HepG2 (cell line): Measurements from ENCODE around the gene GNB1. TPM values are rescaled to one million over a fixed set of nuclear protein-coding genes. Genes with fewer than 3 reads are reported as not detected.

Experiments used
- ATAC-seq: fragments of 200-7000 bp; cut with Tn5 transposase; 3 replicates; pipeline ENCODE4 v1.9.1; 2020; ENCODE audit warnings: mild to moderate bottlenecking, moderate library complexity
- BruUV-seq: library from RNA; stranded (reverse); fragments of 400-500 nt; replicated peaks from 2 replicates; lab custom pipeline; 2021; lab: Mats Ljungman, UMichigan
- CTCF ChIA-PET: fragments of 300-600 bp; formaldehyde crosslinking; extraction: SDS; loops from one replicate; lab custom pipeline; 2021; ENCODE audit warnings: low total read pairs, inconsistent platforms, low intra/inter-chr PET ratio; lab: Yijun Ruan, JAX
- POLR2A ChIA-PET: fragments of 350-600 bp; sonication (Branson Sonifier 250); formaldehyde crosslinking; loops from one replicate; lab custom pipeline; 2020; ENCODE audit warnings: antibody characterized with exemption, inconsistent platforms; lab: Yijun Ruan, JAX
- DNase-seq: peaks from one replicate; pipeline ENCODE4 v3.0.0-alpha.2; 2015; ENCODE audit warnings: low spot score
- FAIRE-seq: peaks from 3 replicates; lab custom pipeline; 2011; peaks lifted over from hg19 to GRCh38; lab: Jason Lieb, UNC
- H2AFZ ChIP-seq: one replicate; pipeline ENCODE4 v1.6.1; 2011; ENCODE audit warnings: low read length, inconsistent platforms
- H3K27ac ChIP-seq: fragments of 300-600 bp; 3 replicates; pipeline ENCODE4 v1.8.0; 2011; ENCODE audit warnings: mixed run types, mild to moderate bottlenecking, mixed read lengths, low read length, inconsistent platforms; ENCODE audit not compliant: insufficient read depth; ENCODE audit errors: extremely low read length
- H3K27me3 ChIP-seq, 2 experiments: fragments of 200-600 bp in 1 of 2; 2 replicates in 1 of 2; 3 replicates in 1 of 2; pipeline versions ENCODE4 v1.6.0 to v1.8.0; 2011; ENCODE audit warnings: low read length in 2 of 2, mild to moderate bottlenecking in 2 of 2, moderate library complexity in 2 of 2, inconsistent platforms in 1 of 2; ENCODE audit not compliant: insufficient read depth in 2 of 2, control insufficient read depth in 1 of 2
- H3K36me3 ChIP-seq, 2 experiments: fragments of 200-600 bp in 1 of 2; replicated peaks in 1 of 2; 2 replicates in 1 of 2; 3 replicates in 1 of 2; pipeline versions ENCODE4 v1.5.1 to v1.8.0; 2011; ENCODE audit warnings: low read length in 2 of 2, inconsistent platforms in 1 of 2; ENCODE audit not compliant: insufficient read depth in 2 of 2, control insufficient read depth in 1 of 2
- H3K4me1 ChIP-seq: 2 replicates; pipeline ENCODE4 v1.5.1; 2012; ENCODE audit warnings: low read length, inconsistent platforms; ENCODE audit not compliant: insufficient read depth
- H3K4me2 ChIP-seq: 2 replicates; pipeline ENCODE4 v1.6.0; 2011; ENCODE audit warnings: low read depth, low read length, inconsistent platforms
- H3K4me3 ChIP-seq, 3 experiments: fragments of 200-600 bp in 1 of 3; sonication (generic), shearing (Covaris generic) in 1 of 3; replicated peaks in 1 of 3; 2 replicates each; pipeline ENCODE4 v1.5.1; 2011 to 2016; ENCODE audit warnings: low read length in 3 of 3, inconsistent platforms in 2 of 3, low read depth in 2 of 3, mild to moderate bottlenecking in 2 of 3, control low read depth in 1 of 3, mixed read lengths in 1 of 3; ENCODE audit not compliant: insufficient read depth in 1 of 3
- H3K79me2 ChIP-seq: one replicate; pipeline ENCODE4 v1.6.1; 2011; ENCODE audit warnings: low read length, inconsistent platforms; ENCODE audit not compliant: insufficient read depth
- H3K9ac ChIP-seq: 2 replicates; pipeline ENCODE4 v1.6.0; 2011; ENCODE audit warnings: mild to moderate bottlenecking, low read depth, low read length, inconsistent platforms; ENCODE audit not compliant: insufficient read depth
- H3K9me3 ChIP-seq: 2 replicates; pipeline ENCODE4 v1.5.1; 2012; ENCODE audit warnings: mild to moderate bottlenecking, low read length
- H4K20me1 ChIP-seq: 2 replicates; pipeline ENCODE4 v1.6.0; 2011; ENCODE audit warnings: inconsistent platforms, mild to moderate bottlenecking, low read length, moderate library complexity; ENCODE audit not compliant: insufficient read depth
- ATM ChIP-seq: fragments of 450-650 bp; IDR thresholded peaks from 2 replicates; pipeline ENCODE4 v1.7.1; 2017; ENCODE audit warnings: mild to moderate bottlenecking, borderline replicate concordance
- EEA1 ChIP-seq: sonication (generic); formaldehyde crosslinking; IDR thresholded peaks from 2 replicates; pipeline ENCODE4 v1.5.1; 2020; ENCODE audit warnings: mild to moderate bottlenecking, missing genetic modification reagents, borderline replicate concordance
- FOXA1 ChIP-seq, 2 experiments: fragments of 450-650 bp in 1 of 2; sonication (generic) in 1 of 2; formaldehyde crosslinking in 1 of 2; IDR thresholded peaks; 2 replicates each; pipeline versions ENCODE4 v1.4.0 to v1.6.1; 2016 to 2020; ENCODE audit warnings: missing genetic modification reagents in 1 of 2
- FOXO1 ChIP-seq: sonication (generic); formaldehyde crosslinking; IDR thresholded peaks from 2 replicates; pipeline ENCODE4 v1.4.0; 2020; ENCODE audit warnings: missing genetic modification reagents
- NPAS2 ChIP-seq: sonication (generic); formaldehyde crosslinking; IDR thresholded peaks from 2 replicates; pipeline ENCODE4 v1.8.0; 2022; ENCODE audit warnings: mild to moderate bottlenecking, missing genetic modification reagents, borderline replicate concordance
- TGIF2 ChIP-seq: IDR thresholded peaks from 2 replicates; pipeline ENCODE4 v1.6.1; 2016; ENCODE audit warnings: control low read depth, missing compliant biosample characterization
- ZNF747 ChIP-seq: sonication (generic); formaldehyde crosslinking; IDR thresholded peaks from 2 replicates; pipeline ENCODE4 v1.8.1; 2023; ENCODE audit warnings: missing genetic modification reagents, mild to moderate bottlenecking, borderline replicate concordance
- WGBS: methylation state at CpG from one replicate; pipeline ENCODE4 v1.1.6; 2017; ENCODE audit warnings: low lambda C conversion rate; 5-methylcytosine and 5-hydroxymethylcytosine counted together
- in situ Hi-C: cut with HindIII; loops from 2 replicates; pipeline ENCODE4 v1.10.0; 2017; ENCODE audit warnings: low pct_unique_long_range_greater_than_20kb; ENCODE audit not compliant: extremely low pct_ligation_motif_present
- intact Hi-C: fragments of 100-400 bp; cut with micrococcal nuclease; formaldehyde crosslinking; loops from one replicate; pipeline ENCODE4 v1.10.0; 2022; ENCODE audit not compliant: unreplicated experiment
- polyA plus RNA-seq, 8 experiments: library from polyadenylated mRNA; depleted of rRNA in 3 of 8; stranded (reverse) in 7 of 8; unstranded in 1 of 8; fragments of >200 nt; fragmentation: Illumina TruSeq in 4 of 8; extraction: Trizol in 4 of 8; gene quantifications; 2 replicates each; pipeline versions ENCODE4 v1.2.1 to v1.2.3, GENCODE V29; 2011 to 2016; ENCODE audit warnings: low read depth in 4 of 8, missing spikeins in 1 of 8, mixed read lengths in 1 of 8; ENCODE audit not compliant: insufficient read depth in 1 of 8
- total RNA-seq, 5 experiments: library from RNA; depleted of rRNA; stranded (reverse); fragments of >200 nt; fragmentation: Illumina TruSeq; extraction: Trizol; gene quantifications; 2 replicates each; pipeline ENCODE4 v1.2.3, GENCODE V29; 2016; ENCODE audit warnings: low read depth in 1 of 5
- TF ChIP-seq, protein P1 (sequence below): sonication (generic); formaldehyde crosslinking; IDR thresholded peaks from 2 replicates; pipeline ENCODE4 v1.4.0; 2020; ENCODE audit warnings: missing genetic modification reagents, mild to moderate bottlenecking, borderline replicate concordance
- TF ChIP-seq, protein P2 (sequence below): sonication (generic); formaldehyde crosslinking; IDR thresholded peaks from 2 replicates; pipeline ENCODE4 v1.5.0; 2020; ENCODE audit warnings: mild to moderate bottlenecking, missing genetic modification reagents

GNB1 gene
- total and polyA plus RNA-seq, 2 of the 13 experiments (the other 11 are each of a cell fraction or from before 2014, with no cell fraction given) = 66.2 to 327 TPM

DNA sequence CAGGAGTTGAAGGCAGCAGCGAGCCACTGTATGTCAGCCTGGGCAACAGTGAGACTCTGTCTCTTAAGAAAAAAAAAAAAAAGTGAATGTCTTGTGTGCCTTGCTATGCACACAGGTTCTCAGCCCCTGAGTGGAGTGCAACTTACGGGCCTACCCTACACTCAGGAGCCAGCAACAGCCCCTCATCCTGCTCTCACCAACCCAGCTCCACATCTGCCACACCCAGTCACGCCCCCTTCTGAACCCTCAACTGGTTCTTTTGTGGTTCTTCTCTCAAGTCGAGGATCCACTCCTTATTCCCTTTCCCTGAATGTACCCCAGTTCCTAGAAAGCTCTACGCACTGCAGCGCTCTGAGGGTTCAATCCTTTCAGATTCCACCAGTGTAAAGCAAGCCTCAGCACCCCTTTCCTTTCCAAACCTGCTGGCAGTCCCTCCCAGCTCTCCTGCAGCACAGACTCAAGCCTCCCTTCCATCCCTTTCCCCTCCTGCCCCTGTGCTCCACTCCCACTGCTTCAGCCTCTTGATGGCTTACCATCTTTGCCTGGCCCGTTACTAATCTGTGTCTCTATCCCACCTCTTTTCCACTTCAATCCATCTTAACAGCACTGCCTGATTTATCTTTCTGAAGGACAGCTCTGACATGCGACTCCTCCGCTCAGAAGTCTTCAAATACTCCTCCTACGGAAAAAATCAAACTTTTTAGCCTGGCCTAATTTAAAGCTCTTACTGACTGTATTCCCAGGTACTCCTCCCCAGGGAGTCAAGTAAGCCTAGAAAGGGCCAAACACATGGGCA lies 38.1 kb downstream of the GNB1 start:
- in situ Hi-C loops = no loop called here
- over 99% methylated on average over 10 of the region's 10 CpGs for WGBS
- no peaks in the 10 kb centered on the region for H3K27me3 ChIP-seq
- POLR2A ChIA-PET = interaction anchor here (0.7 kb wide), 1 partner anchor 377 kb away, joined by 3 read pairs; no protein-coding TSS in a partner anchor
- BruUV-seq = no TSS peak
- H3K9me3 ChIP-seq = no peaks in the 10 kb centered on the region
- no peak overlapping the region for H2AFZ ChIP-seq
- no peak for DNase-seq
- H3K79me2 ChIP-seq = peaks cover 79% of the 10 kb centered on the region
- TF ChIP-seq EEA1 (CRISPR knock-in tag) = no peak
- TF ChIP-seq ZNF747 (CRISPR knock-in tag) = no peak
- no peak for TF ChIP-seq FOXO1 (CRISPR knock-in tag)
- no peak for TF ChIP-seq ATM
- TF ChIP-seq NPAS2 (CRISPR knock-in tag) = no peak
- no peak for TF ChIP-seq FOXA1 (IDR thresholded peaks at IDR 0.05)
- TF ChIP-seq FOXA1 (CRISPR knock-in tag; IDR thresholded peaks at IDR 0.05) = no peak
- TF ChIP-seq TGIF2 (CRISPR knock-in tag) = no peak
- TF ChIP-seq, protein P1, sequence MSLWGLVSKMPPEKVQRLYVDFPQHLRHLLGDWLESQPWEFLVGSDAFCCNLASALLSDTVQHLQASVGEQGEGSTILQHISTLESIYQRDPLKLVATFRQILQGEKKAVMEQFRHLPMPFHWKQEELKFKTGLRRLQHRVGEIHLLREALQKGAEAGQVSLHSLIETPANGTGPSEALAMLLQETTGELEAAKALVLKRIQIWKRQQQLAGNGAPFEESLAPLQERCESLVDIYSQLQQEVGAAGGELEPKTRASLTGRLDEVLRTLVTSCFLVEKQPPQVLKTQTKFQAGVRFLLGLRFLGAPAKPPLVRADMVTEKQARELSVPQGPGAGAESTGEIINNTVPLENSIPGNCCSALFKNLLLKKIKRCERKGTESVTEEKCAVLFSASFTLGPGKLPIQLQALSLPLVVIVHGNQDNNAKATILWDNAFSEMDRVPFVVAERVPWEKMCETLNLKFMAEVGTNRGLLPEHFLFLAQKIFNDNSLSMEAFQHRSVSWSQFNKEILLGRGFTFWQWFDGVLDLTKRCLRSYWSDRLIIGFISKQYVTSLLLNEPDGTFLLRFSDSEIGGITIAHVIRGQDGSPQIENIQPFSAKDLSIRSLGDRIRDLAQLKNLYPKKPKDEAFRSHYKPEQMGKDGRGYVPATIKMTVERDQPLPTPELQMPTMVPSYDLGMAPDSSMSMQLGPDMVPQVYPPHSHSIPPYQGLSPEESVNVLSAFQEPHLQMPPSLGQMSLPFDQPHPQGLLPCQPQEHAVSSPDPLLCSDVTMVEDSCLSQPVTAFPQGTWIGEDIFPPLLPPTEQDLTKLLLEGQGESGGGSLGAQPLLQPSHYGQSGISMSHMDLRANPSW (CRISPR knock-in tag) = no peak
- TF ChIP-seq, protein P2, sequence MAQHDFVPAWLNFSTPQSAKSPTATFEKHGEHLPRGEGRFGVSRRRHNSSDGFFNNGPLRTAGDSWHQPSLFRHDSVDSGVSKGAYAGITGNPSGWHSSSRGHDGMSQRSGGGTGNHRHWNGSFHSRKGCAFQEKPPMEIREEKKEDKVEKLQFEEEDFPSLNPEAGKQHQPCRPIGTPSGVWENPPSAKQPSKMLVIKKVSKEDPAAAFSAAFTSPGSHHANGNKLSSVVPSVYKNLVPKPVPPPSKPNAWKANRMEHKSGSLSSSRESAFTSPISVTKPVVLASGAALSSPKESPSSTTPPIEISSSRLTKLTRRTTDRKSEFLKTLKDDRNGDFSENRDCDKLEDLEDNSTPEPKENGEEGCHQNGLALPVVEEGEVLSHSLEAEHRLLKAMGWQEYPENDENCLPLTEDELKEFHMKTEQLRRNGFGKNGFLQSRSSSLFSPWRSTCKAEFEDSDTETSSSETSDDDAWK (CRISPR knock-in tag) = no peak
- no peak for ATAC-seq
- H3K4me2 ChIP-seq = no peak overlapping the region
- no peak for FAIRE-seq
- H3K27ac ChIP-seq = no peak overlapping the region
- H3K4me3 ChIP-seq = no peak overlapping the region
- intact Hi-C loops = loop anchor here (1.0 to 10.0 kb wide), 2 partner anchors 32 to 52 kb away; no protein-coding TSS in a partner anchor
- CTCF ChIA-PET = no interaction called here
- peaks cover 7 to 15% of the 10 kb centered on the region in 2 experiments; a peak in 4 of 5 replicates for H3K36me3 ChIP-seq
- peaks cover 46% of the 10 kb centered on the region for H4K20me1 ChIP-seq
- no peak overlapping the region for H3K9ac ChIP-seq
- peaks cover 40% of the 10 kb centered on the region for H3K4me1 ChIP-seq
